GM12873 (cell line): ENCODE results near the gene NFIB.

Experiments used
- TF ChIP-seq, protein P1 (sequence below): IDR thresholded peaks from 2 replicates; pipeline ENCODE4 v1.5.1; 2012; ENCODE audit warnings: low read depth, mild to moderate bottlenecking, moderate library complexity, low read length, control low read depth; ENCODE audit not compliant: insufficient read depth; ENCODE audit errors: missing control alignments

NFIB gene

DNA sequence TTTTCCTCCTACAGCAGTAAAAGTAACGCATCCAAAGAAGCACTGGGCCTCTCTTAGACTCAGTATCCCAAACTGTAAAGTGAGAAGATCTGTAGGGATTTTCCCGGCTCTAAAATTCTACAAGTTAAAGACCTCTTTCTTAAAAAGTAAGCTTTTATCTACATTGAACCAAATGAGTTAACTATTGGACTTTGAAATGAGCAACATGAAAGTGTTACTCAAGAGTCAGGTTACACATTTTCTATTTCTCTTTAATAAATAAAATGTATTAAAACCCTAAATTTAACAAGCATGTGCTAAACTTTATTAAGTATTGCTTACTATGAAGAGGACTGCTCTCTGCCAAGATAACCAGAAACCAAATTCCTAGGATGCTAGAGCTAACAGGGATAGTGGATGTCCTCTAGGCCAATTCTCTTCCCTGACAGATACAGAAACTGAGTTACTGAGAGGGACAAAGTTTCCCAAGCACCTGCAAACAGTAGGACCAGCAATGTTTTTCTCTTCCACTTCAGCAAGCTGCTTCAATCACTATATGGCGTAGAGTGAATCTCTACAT is 21.7 kb downstream of the NFIB start:
- TF ChIP-seq, protein P1, sequence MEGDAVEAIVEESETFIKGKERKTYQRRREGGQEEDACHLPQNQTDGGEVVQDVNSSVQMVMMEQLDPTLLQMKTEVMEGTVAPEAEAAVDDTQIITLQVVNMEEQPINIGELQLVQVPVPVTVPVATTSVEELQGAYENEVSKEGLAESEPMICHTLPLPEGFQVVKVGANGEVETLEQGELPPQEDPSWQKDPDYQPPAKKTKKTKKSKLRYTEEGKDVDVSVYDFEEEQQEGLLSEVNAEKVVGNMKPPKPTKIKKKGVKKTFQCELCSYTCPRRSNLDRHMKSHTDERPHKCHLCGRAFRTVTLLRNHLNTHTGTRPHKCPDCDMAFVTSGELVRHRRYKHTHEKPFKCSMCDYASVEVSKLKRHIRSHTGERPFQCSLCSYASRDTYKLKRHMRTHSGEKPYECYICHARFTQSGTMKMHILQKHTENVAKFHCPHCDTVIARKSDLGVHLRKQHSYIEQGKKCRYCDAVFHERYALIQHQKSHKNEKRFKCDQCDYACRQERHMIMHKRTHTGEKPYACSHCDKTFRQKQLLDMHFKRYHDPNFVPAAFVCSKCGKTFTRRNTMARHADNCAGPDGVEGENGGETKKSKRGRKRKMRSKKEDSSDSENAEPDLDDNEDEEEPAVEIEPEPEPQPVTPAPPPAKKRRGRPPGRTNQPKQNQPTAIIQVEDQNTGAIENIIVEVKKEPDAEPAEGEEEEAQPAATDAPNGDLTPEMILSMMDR = no peak

DNA sequence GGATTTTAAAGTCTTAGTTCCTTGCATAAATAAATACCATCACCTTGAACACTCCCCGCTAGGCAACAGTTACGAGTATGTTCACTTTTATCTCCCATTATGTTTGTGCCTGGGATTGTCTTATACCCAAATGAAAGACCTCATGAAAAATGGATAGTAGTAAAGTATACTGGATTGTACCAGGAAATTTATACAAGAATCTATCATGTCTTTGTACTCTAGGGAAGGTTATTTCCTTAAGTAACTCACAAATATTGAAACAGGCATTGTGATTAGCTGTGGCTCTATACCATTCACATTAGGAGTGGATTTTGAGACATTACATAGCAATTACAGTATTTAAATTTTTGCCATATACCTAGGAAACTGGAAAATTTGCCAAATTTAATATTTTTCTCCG is 24.0 kb downstream of the NFIB start:
- TF ChIP-seq, protein P1 = no peak

DNA sequence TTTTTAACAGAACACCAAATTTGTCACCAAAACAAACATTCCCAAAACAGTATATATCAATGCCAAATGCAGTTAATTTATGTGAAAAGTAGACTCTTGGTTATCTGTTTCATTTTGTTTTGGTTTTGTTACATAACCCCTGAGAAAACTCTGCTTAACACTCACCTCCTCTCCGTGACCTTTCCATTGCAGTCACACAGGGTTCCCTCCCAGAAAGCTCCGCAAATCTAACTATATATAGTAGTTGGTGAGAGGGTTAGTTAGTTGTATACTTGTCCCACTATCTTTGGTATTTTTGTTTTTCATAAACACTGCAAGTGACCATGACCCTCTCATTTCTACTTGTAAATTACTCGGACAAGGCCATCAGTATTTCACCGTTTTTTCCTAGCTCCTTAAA is 25.5 kb downstream of the NFIB start:
- TF ChIP-seq, protein P1 = no peak

DNA sequence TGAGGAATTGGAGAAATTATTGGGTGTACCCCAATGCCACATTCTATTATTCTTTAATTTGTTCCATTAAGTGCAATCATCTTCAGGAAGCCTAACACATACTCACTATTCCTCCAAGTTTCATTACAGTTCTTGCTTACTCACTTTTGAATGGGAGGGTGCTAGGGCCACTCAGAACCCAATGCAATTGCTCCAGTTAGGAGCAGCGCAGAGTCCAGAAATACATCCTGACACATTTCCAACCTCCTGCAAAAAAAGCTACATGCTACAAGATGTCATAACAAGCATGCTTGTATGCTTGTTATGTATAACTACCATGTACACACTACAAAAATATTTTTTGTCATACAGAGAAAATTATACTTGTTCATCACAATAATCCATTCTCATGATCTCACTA is 27.8 kb downstream of the NFIB start:
- TF ChIP-seq, protein P1 = no peak

DNA sequence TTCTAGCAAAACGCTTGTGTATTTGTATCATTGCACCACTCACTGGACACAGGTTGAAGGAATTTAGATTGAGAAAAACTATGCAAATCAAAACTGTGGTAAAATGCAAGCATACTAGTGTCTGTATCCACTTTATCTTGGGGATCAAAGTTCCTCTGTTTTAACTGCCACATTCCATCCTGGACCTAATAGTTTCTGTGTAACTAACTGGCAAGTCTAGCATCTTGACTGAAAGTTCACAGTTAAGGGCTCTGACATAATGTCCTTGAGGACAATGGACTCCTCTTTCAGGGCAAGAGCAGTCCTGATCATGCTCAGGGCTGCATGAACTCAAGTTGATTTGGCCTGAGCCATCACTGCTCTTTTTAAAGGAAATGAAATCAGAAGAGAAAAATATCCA is 30.7 kb downstream of the NFIB start:
- TF ChIP-seq, protein P1 = no peak

DNA sequence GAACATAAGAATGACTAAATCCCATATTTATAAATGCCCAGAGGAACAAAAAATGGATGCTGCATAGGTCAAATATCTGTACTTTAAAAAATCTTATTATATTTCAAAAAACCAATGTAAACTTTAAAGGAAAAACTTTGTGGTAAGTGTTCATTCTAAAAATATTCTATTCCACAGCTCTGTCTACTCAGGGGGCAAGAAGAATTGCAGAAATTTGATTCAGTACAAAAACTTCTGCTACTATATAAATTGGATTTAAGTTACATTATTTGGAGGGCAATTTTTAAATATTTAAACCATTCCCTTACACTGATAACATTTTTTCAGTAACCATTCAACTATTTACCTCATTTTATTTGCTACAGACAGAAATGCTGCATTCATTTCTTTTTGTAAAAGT is 32.1 kb downstream of the NFIB start:
- TF ChIP-seq, protein P1 = no peak

DNA sequence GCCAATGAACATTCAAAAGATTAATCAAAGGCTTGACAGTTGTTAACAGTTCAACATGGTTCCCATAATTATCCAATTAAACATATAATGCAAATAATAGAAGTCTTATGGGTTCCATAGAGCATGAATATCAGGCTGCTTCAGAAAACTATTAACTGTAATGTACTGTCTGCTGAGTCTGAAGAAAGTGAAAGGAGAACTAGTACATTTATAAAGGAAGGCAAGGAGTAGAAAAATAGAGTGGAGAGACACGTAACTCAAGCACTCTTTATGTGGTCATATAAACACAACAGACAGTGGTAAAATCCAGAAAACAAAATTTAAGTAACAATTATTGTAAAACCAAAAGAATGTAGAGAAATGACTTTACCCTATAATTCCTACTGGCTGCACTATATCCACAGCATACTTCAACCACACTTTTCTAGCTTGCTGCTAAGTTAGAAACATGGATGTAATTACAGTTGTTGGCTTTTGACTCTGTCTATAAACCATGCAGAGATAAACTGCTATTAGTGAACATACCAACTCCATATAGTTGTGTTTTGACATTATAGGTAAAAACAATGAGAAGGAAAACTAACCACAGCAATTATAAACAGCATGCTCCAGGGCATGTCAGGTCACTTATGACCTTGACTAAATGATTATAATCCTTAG is 32.7 kb downstream of the NFIB start:
- TF ChIP-seq, protein P1 = no peak
